Neutrophil (primary cell): ENCODE results near the gene SNAPIN.

Experiments used
- H3K27ac ChIP-seq: fragments of 200-600 bp; sonication (generic); 2 replicates; pipeline ENCODE4 v1.5.1; 2016; ENCODE audit warnings: mild to moderate bottlenecking, moderate library complexity
- H3K27me3 ChIP-seq: fragments of 200-600 bp; sonication (generic); 2 replicates; pipeline ENCODE4 v1.6.0; 2016; ENCODE audit warnings: mild to moderate bottlenecking
- H3K36me3 ChIP-seq: fragments of 200-600 bp; sonication (generic); 2 replicates; pipeline ENCODE4 v1.5.1; 2017
- H3K4me1 ChIP-seq, 2 experiments: fragments of 200-600 bp in 1 of 2; sonication (generic) in 1 of 2; 1 replicate in 1 of 2; 2 replicates in 1 of 2; pipeline versions ENCODE4 v1.5.1 to v1.6.1; 2013 to 2016; ENCODE audit warnings: low read depth in 1 of 2, low read length in 1 of 2, mild to moderate bottlenecking in 1 of 2, moderate library complexity in 1 of 2; ENCODE audit not compliant: control insufficient read depth in 1 of 2, insufficient read depth in 1 of 2
- H3K4me3 ChIP-seq, 2 experiments: fragments of 200-600 bp in 1 of 2; sonication (generic) in 1 of 2; 1 replicate in 1 of 2; 2 replicates in 1 of 2; pipeline ENCODE4 v1.5.1; 2013 to 2016; ENCODE audit warnings: low read depth in 1 of 2, low read length in 1 of 2, mild to moderate bottlenecking in 1 of 2, moderate library complexity in 1 of 2
- H3K9me3 ChIP-seq: fragments of 200-600 bp; sonication (generic); 2 replicates; pipeline ENCODE4 v1.5.1; 2016
- TF ChIP-seq, protein P1 (sequence below): fragments of 200-600 bp; sonication (generic); IDR thresholded peaks from 2 replicates; pipeline ENCODE4 v1.5.1; 2016; ENCODE audit warnings: antibody characterized with exemption

Gene SNAPIN

DNA sequence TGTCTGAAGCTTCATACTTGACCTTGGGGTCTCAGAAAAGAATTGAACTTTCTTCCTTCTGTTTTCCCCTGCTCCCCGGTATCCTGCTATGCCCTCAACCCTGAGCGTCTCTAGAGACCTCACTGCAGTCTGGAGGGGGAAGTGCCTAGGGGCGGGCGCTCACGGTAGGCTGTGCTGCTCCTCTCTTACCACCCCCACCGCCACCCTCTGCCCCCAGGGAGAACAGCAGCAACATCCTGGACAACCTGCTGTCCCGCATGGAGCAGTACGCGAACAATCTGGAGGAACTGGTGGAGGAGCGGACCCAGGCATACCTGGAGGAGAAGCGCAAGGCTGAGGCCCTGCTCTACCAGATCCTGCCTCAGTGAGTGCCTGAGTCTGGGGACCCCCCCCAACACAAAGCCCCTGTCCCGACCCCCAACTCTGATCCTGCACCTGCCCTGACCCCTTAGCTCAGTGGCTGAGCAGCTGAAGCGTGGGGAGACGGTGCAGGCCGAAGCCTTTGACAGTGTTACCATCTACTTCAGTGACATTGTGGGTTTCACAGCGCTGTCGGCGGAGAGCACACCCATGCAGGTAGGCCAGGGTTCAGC, 30.3 kb downstream of the SNAPIN start:
- H3K36me3 ChIP-seq = no peaks in the 10 kb centered on the region
- no peaks in the 10 kb centered on the region for H3K4me1 ChIP-seq
- TF ChIP-seq, protein P1, sequence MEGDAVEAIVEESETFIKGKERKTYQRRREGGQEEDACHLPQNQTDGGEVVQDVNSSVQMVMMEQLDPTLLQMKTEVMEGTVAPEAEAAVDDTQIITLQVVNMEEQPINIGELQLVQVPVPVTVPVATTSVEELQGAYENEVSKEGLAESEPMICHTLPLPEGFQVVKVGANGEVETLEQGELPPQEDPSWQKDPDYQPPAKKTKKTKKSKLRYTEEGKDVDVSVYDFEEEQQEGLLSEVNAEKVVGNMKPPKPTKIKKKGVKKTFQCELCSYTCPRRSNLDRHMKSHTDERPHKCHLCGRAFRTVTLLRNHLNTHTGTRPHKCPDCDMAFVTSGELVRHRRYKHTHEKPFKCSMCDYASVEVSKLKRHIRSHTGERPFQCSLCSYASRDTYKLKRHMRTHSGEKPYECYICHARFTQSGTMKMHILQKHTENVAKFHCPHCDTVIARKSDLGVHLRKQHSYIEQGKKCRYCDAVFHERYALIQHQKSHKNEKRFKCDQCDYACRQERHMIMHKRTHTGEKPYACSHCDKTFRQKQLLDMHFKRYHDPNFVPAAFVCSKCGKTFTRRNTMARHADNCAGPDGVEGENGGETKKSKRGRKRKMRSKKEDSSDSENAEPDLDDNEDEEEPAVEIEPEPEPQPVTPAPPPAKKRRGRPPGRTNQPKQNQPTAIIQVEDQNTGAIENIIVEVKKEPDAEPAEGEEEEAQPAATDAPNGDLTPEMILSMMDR = no peak
- peaks cover 11% of the 10 kb centered on the region for H3K27me3 ChIP-seq
- H3K9me3 ChIP-seq = no peaks in the 10 kb centered on the region
- no peak overlapping the region for H3K27ac ChIP-seq
- no peak overlapping the region for H3K4me3 ChIP-seq

DNA sequence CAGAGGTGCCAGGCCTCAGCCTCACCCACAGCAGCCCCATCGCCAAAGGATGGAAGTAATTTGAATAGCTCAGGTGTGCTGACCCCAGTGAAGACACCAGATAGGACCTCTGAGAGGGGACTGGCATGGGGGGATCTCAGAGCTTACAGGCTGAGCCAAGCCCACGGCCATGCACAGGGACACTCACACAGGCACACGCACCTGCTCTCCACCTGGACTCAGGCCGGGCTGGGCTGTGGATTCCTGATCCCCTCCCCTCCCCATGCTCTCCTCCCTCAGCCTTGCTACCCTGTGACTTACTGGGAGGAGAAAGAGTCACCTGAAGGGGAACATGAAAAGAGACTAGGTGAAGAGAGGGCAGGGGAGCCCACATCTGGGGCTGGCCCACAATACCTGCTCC, 35.0 kb downstream of the SNAPIN start:
- H3K4me1 ChIP-seq = peaks cover 7 to 8% of the 10 kb centered on the region in 2 experiments
- no peak overlapping the region for H3K27ac ChIP-seq
- no peak overlapping the region for H3K4me3 ChIP-seq
- H3K27me3 ChIP-seq = no peaks in the 10 kb centered on the region
- H3K36me3 ChIP-seq = no peaks in the 10 kb centered on the region
- TF ChIP-seq, protein P1 = no peak
- no peaks in the 10 kb centered on the region for H3K9me3 ChIP-seq

DNA sequence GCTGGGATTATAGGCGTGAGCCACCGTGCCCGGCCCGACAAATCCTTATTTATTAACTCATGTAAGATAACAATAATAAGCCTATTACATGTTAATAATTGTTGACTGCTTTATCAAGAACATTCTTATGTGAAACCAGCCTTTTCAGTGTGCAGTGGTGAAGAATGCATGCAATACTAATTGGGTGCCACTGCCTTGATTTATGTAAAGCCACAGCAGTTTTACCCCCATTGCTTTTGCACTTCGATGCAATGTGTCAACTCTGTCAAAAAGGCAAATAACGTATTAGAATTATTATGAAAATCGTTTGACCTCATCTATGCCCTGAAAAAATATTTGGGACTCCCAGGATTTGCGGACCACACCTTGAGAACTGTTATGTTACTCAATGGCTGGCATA, 38.2 kb downstream of the SNAPIN start:
- H3K4me1 ChIP-seq = peaks cover 8% of the 10 kb centered on the region in 2 experiments
- TF ChIP-seq, protein P1 = no peak
- no peaks in the 10 kb centered on the region for H3K36me3 ChIP-seq
- no peaks in the 10 kb centered on the region for H3K27me3 ChIP-seq
- no peak overlapping the region for H3K27ac ChIP-seq
- H3K4me3 ChIP-seq = no peak overlapping the region
- no peaks in the 10 kb centered on the region for H3K9me3 ChIP-seq

DNA sequence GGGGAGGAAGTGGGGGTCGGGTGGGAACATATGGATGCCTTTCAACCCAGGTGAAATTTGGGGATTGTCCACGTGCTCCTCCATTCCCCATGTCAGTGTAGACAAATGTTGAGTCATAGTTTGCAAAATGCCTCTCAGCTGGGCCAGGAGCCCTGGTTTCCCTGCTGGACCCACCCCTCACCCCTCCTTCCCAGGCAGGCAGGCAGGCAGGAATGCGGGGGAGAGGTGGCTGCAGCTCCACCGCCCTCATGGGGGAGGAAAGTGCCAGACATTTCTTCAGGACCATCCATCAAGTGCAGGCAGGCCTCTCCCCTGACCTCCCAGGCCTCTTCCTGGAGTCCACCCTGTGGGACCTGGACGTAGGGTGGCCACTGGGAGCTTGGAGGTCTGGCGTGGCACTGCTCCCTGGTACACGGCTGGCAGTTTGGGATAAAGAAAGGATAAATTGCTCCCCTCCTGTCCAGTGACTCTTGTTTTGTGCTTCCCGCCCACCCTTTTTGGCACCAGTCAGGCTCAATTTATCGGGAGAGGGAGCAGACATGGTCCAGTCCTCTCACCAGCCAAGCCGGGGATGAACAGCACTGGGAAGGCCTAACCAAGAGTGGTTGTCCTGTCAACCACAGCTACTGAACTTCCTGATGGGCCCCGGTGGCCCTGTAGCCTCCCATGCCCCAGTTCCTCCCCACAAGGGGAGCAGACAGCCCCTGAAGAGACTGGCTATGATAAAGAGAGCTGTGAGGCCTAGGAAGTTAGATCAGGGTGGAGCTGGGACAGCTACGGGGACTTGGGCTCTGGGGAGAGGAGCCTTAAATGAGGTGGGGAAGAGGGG, 38.9 kb downstream of the SNAPIN start:
- H3K27ac ChIP-seq = no peak overlapping the region

DNA sequence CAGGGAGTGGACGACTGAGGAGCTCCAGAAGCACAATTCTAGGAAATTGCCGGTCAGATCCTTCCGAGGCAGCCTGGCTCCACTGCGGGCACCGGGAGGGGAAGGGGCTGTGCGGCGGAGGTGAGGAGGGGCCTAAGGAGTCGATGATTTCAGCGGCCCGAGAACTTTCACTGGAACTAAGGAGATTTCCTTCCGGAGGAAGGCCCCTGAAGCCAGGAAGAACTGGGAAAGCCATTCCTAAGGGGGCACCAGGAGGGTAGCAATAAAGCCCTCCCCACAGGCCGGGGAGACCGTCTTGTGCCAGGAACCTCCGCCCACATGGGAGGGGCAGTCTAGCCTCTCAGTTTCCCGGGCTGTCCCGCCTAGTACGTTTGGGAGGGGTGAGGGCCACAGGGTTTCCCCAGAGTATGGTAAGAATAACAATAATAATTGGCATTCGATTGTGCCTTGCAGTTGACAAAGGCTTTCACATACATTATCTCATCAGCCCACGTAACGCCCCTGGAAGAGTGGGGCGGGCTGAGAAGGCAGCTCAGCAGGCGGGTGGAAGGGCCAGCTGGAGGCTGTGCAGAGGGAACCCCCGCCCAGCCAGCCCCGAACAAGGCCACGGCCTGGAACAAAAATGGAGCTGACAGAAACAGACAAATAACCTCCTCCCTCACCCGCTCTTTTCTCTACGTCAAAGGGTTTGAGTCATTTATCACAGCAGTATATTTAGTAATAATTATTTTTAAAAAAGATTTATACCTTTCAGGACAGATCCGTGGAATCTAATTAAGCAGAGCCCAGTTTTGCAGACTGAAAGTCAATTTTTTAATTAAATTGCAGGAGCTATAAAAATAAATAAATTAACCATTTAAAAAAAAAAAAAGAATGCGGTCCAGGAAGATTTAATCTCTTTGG, 39.8 kb downstream of the SNAPIN start:
- peak overlapping the region; percentile 7 to 32 for H3K4me3 ChIP-seq
- H3K27me3 ChIP-seq = no peaks in the 10 kb centered on the region
- no peaks in the 10 kb centered on the region for H3K9me3 ChIP-seq
- H3K27ac ChIP-seq = no peak overlapping the region
- H3K4me1 ChIP-seq = peaks cover 8% of the 10 kb centered on the region in 2 experiments
- TF ChIP-seq, protein P1 = no peak
- no peaks in the 10 kb centered on the region for H3K36me3 ChIP-seq

More for the DNA sequence above, 38.9 kb downstream of the SNAPIN start:
- Histone ChIP-seq H3K27me3 (no peaks in the 10 kb centered on the region), H3K4me3 (peak overlapping the region in 1 of 2 experiments; percentile 32), H3K9me3 (no peaks in the 10 kb centered on the region), H3K4me1 (peaks cover 8% of the 10 kb centered on the region in 2 experiments), H3K36me3 (no peaks in the 10 kb centered on the region)
- TF ChIP-seq, protein P1 = no peak
